A673 (cell line): ENCODE results near the gene PDE6B.

Source experiments
- CTCF ChIP-seq: fragments of 300-800, 200-600 bp; sonication (generic); conservative IDR thresholded peaks from 2 replicates; pipeline ENCODE4 v1.5.1; 2017; ENCODE audit warnings: low read depth, mild to moderate bottlenecking, antibody characterized with exemption, low read length, moderate library complexity, mixed read lengths
- EZH2 ChIP-seq: fragments of 200-600 bp; sonication (generic); IDR thresholded peaks from 2 replicates; pipeline ENCODE4 v1.6.1; 2017; ENCODE audit warnings: borderline replicate concordance, low read depth, mild to moderate bottlenecking, mixed read lengths, antibody characterized with exemption, low read length; ENCODE audit not compliant: poor library complexity, severe bottlenecking

GRCh38 chr4:587671-588350 lies 37.6 kb upstream of the PDE6B start:
- no peak for TF ChIP-seq CTCF
- no peak for TF ChIP-seq EZH2
